Measurements from ENCODE around the gene TNFSF11. TPM values are rescaled to one million over a fixed set of nuclear protein-coding genes. Genes with fewer than 3 reads are reported as not detected.

TNFSF11 gene
- total RNA-seq, 2 experiments from 2014 or later = not detected

Other genes with a start within 250 kb of the TNFSF11 start
- gene FAM216B, start 207.4 kb downstream of the TNFSF11 start, total RNA-seq = not detected